Lower leg skin (tissue), 4 donors: ENCODE data around the gene POR. TPM values are rescaled to one million over a fixed set of nuclear protein-coding genes. Genes with fewer than 3 reads are reported as not detected.

Source experiments
- DNase-seq, 2 donors: peaks; one replicate each; pipeline ENCODE4 v3.0.0-alpha.2; 2019; ENCODE audit warnings: low spot score in 2 of 2
- H3K4me3 ChIP-seq: fragments of 200-600 bp; sonication (generic); 2 replicates; pipeline ENCODE4 v1.5.1; 2017; ENCODE audit warnings: mild to moderate bottlenecking, low read depth; ENCODE audit not compliant: poor library complexity, severe bottlenecking
- CTCF ChIP-seq, 3 donors: fragments of 450-650 bp; IDR thresholded peaks; one replicate each; pipeline ENCODE4 v1.5.1; 2016; ENCODE audit warnings: antibody characterized with exemption in 3 of 3, mild to moderate bottlenecking in 3 of 3, moderate library complexity in 2 of 3
- POLR2A ChIP-seq, 2 donors: fragments of 450-650 bp; IDR thresholded peaks; one replicate each; pipeline ENCODE4 v1.6.1; 2016 to 2017; ENCODE audit warnings: antibody characterized with exemption in 2 of 2, mild to moderate bottlenecking in 1 of 2, moderate library complexity in 1 of 2
- WGBS, 2 donors: methylation state at CpG; one replicate each; pipeline ENCODE4 v1.1.5; 2018; 5-methylcytosine and 5-hydroxymethylcytosine counted together
- intact Hi-C: fragments of 100-400 bp; cut with DNase I; formaldehyde crosslinking; loops from one replicate; pipeline ENCODE4 v1.15.0; 2023; ENCODE audit warnings: low total_unique reads
- total RNA-seq, 4 donors: library from RNA; depleted of rRNA; stranded (reverse); fragments of >200 nt; gene quantifications; one replicate each; pipeline ENCODE4 v1.1.0, GENCODE V29; 2016

Gene POR
- total RNA-seq, 4 donors from 2014 or later = 77.4 to 129 (median 97.0) TPM

GRCh38 chr7:75943864-75944263 is 28.9 kb downstream of the POR start:
- intact Hi-C loops = no loop called here
- DNase-seq = no peak
- WGBS, 2 donors = 63 to 72% methylated on average over 6 of the region's 6 CpGs
- TF ChIP-seq POLR2A (IDR thresholded peaks at IDR 0.05) = no peak
- no peak overlapping the region for H3K4me3 ChIP-seq

- TF ChIP-seq CTCF (IDR thresholded peaks at IDR 0.05) = no peak
- TF ChIP-seq POLR2A (IDR thresholded peaks at IDR 0.05) = no peak
- intact Hi-C loops = no loop called here
- 87 to 100% methylated on average over 1 of the region's 1 CpG for WGBS, 2 donors
- H3K4me3 ChIP-seq = no peak overlapping the region
- DNase-seq = no peak
These were observed 29.6 kb downstream of the POR start for GRCh38 chr7:75944507-75944906.

GRCh38 chr7:75945297-75946168 is 30.6 kb downstream of the POR start:
- 78 to 79% methylated on average over 8 of the region's 8 CpGs for WGBS, 2 donors
- no peak for DNase-seq
- intact Hi-C loops = no loop called here
- no peak overlapping the region for H3K4me3 ChIP-seq
- TF ChIP-seq POLR2A (IDR thresholded peaks at IDR 0.05) (no peak), CTCF (IDR thresholded peaks at IDR 0.05) (no peak)

- intact Hi-C loops = no loop called here
- 77 to 79% methylated on average over 8 of the region's 8 CpGs for WGBS, 2 donors
- H3K4me3 ChIP-seq = no peak overlapping the region
- DNase-seq = no peak
- TF ChIP-seq POLR2A (IDR thresholded peaks at IDR 0.05) = no peak
- TF ChIP-seq CTCF (IDR thresholded peaks at IDR 0.05) = no peak
These were observed 31.4 kb downstream of the POR start for GRCh38 chr7:75946207-75946855.

GRCh38 chr7:75948179-75948578 is 33.2 kb downstream of the POR start:
- 54 to 63% methylated on average over 9 of the region's 9 CpGs for WGBS, 2 donors
- DNase-seq = no peak
- TF ChIP-seq CTCF (IDR thresholded peaks at IDR 0.05) (no peak), POLR2A (IDR thresholded peaks at IDR 0.05) (no peak)
- no peak overlapping the region for H3K4me3 ChIP-seq
- intact Hi-C loops = no loop called here

- H3K4me3 ChIP-seq = no peak overlapping the region
- DNase-seq = no peak
- TF ChIP-seq CTCF (IDR thresholded peaks at IDR 0.05) = no peak
- TF ChIP-seq POLR2A (IDR thresholded peaks at IDR 0.05) = no peak
- intact Hi-C loops = no loop called here
- 86% methylated on average over 15 of the region's 15 CpGs for WGBS, 2 donors
These were observed 35.2 kb downstream of the POR start for GRCh38 chr7:75950111-75950681.
